SU-DHL-6 (cell line): Measurements from ENCODE around the gene CCDC120.

Source experiments
- H2AFZ ChIP-seq: fragments of 200-600 bp; sonication (generic); 2 replicates; pipeline ENCODE4 v1.6.1; 2014; ENCODE audit warnings: low read depth, mild to moderate bottlenecking, moderate library complexity, mixed read lengths, antibody characterized with exemption, low read length; ENCODE audit not compliant: severe bottlenecking
- H3F3A ChIP-seq: fragments of 200-600 bp; shearing (Covaris generic); 2 replicates; pipeline ENCODE4 v1.6.0; 2016; ENCODE audit warnings: antibody characterized with exemption, mild to moderate bottlenecking; ENCODE audit not compliant: insufficient read depth
- H3K27ac ChIP-seq: fragments of 200-600 bp; sonication (generic); 2 replicates; pipeline ENCODE4 v1.5.1; 2016; ENCODE audit warnings: low read depth, mild to moderate bottlenecking, low read length, moderate library complexity, mixed read lengths
- H3K27me3 ChIP-seq: fragments of 200-600 bp; sonication (generic), shearing (Covaris generic); 2 replicates; pipeline ENCODE4 v1.6.0; 2014; ENCODE audit warnings: mild to moderate bottlenecking, low read length
- H3K36me3 ChIP-seq: fragments of 200-600 bp; sonication (generic); 2 replicates; pipeline ENCODE4 v1.6.1; 2014; ENCODE audit warnings: mild to moderate bottlenecking, low read length, mixed read lengths
- H3K4me2 ChIP-seq: fragments of 300-600, 200-600 bp; shearing (Covaris generic), sonication (generic); 2 replicates; pipeline ENCODE4 v1.6.0; 2014; ENCODE audit warnings: low read length, low read depth, mild to moderate bottlenecking; ENCODE audit not compliant: poor library complexity, severe bottlenecking
- H3K4me3 ChIP-seq: fragments of 200-600 bp; sonication (generic); 2 replicates; pipeline ENCODE4 v1.5.1; 2014; ENCODE audit warnings: antibody characterized with exemption, low read length, mild to moderate bottlenecking, mixed read lengths; ENCODE audit not compliant: insufficient read depth, poor library complexity, severe bottlenecking
- H3K79me2 ChIP-seq: fragments of 200-600 bp; sonication (generic); 2 replicates; pipeline ENCODE4 v1.6.1; 2014; ENCODE audit warnings: mild to moderate bottlenecking, low read length, moderate library complexity; ENCODE audit not compliant: insufficient read depth
- H3K9ac ChIP-seq: fragments of 200-600 bp; sonication (generic); 2 replicates; pipeline ENCODE4 v1.7.0; 2014; ENCODE audit warnings: mild to moderate bottlenecking, low read length
- H3K9me2 ChIP-seq: fragments of 200-600 bp; sonication (generic); replicated peaks from 2 replicates; pipeline ENCODE4 v1.6.1; 2014; ENCODE audit warnings: low read length; ENCODE audit not compliant: insufficient read depth
- H3K9me3 ChIP-seq: fragments of 200-600 bp; sonication (generic); 2 replicates; pipeline ENCODE4 v1.6.1; 2014; ENCODE audit warnings: low read length, mixed read lengths; ENCODE audit not compliant: insufficient read depth
- H4K20me1 ChIP-seq: fragments of 200-600 bp; sonication (generic); 2 replicates; pipeline ENCODE4 v1.6.1; 2014; ENCODE audit warnings: low read depth, mild to moderate bottlenecking, antibody characterized with exemption, low read length, moderate library complexity, mixed read lengths
- EZH2phosphoT487 ChIP-seq: fragments of 200-600 bp; sonication (generic), shearing (Covaris generic); conservative IDR thresholded peaks from 2 replicates; pipeline ENCODE4 v1.6.1; 2018; ENCODE audit warnings: mild to moderate bottlenecking, antibody characterized with exemption, low read length, moderate library complexity, mixed read lengths
- TF ChIP-seq, protein P1 (sequence below): fragments of 200-600 bp; sonication (generic); IDR thresholded peaks from one replicate; pipeline ENCODE4 v1.5.1; 2017; ENCODE audit warnings: antibody characterized with exemption, mild to moderate bottlenecking, low read length, moderate library complexity; ENCODE audit not compliant: insufficient read depth, poor library complexity, severe bottlenecking

CCDC120 gene

DNA sequence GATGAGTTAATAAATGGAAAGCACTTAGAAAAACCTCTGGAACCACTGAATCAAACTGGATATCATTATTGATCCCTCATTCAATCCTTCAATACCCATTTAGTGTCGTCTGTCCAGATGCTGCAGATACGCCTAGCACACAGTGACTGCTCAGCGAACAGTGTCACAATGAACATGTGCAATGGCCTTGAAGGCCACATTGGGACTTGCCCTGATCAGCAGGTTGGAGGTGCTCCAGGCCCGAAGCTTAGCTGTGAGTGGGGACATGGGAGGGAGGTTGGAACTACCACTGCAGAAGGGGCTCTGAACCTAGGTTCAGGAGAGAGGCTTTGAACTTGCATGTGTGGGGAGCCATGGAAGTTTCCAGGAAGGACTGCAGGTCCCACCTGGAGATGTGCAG, 47.5 kb downstream of the CCDC120 start:
- H3K79me2 ChIP-seq: no peaks in the 10 kb centered on the region
- no peak overlapping the region for H3K9ac ChIP-seq
- TF ChIP-seq EZH2phosphoT487: no peak
- TF ChIP-seq, protein P1, sequence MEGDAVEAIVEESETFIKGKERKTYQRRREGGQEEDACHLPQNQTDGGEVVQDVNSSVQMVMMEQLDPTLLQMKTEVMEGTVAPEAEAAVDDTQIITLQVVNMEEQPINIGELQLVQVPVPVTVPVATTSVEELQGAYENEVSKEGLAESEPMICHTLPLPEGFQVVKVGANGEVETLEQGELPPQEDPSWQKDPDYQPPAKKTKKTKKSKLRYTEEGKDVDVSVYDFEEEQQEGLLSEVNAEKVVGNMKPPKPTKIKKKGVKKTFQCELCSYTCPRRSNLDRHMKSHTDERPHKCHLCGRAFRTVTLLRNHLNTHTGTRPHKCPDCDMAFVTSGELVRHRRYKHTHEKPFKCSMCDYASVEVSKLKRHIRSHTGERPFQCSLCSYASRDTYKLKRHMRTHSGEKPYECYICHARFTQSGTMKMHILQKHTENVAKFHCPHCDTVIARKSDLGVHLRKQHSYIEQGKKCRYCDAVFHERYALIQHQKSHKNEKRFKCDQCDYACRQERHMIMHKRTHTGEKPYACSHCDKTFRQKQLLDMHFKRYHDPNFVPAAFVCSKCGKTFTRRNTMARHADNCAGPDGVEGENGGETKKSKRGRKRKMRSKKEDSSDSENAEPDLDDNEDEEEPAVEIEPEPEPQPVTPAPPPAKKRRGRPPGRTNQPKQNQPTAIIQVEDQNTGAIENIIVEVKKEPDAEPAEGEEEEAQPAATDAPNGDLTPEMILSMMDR: no peak
- H3K4me2 ChIP-seq: no peak overlapping the region
- H3F3A ChIP-seq: no peaks in the 10 kb centered on the region
- no peaks in the 10 kb centered on the region for H3K36me3 ChIP-seq
- H3K9me3 ChIP-seq: no peaks in the 10 kb centered on the region
- H4K20me1 ChIP-seq: no peaks in the 10 kb centered on the region
- no peaks in the 10 kb centered on the region for H3K9me2 ChIP-seq
- no peak overlapping the region for H2AFZ ChIP-seq
- no peak overlapping the region for H3K4me3 ChIP-seq
- no peak overlapping the region for H3K27ac ChIP-seq
- no peaks in the 10 kb centered on the region for H3K27me3 ChIP-seq

DNA sequence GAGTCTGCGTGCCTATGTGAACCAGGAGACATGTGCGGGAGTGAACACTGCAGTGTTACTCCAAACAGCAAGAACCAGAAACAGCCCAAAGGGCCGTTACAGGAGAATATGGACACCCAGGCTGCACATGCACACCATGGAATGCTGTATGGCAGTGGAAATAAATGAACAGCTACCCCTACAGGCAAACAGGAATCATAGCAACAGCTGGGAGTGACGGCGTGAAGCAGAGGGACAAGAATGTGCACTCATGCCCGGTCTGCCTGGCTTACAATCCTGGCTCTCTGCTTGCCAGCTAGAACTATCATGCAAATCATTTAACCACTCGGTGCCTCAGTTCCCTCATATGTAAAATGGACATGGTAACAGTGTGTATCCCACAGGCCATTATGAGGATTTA, 48.1 kb downstream of the CCDC120 start:
- Histone ChIP-seq H3K79me2 (no peaks in the 10 kb centered on the region), H3K4me3 (no peak overlapping the region), H3K36me3 (no peaks in the 10 kb centered on the region), H2AFZ (no peak overlapping the region), H3K9me2 (no peaks in the 10 kb centered on the region), H3K9me3 (no peaks in the 10 kb centered on the region), H3K27me3 (no peaks in the 10 kb centered on the region), H4K20me1 (no peaks in the 10 kb centered on the region), H3K9ac (no peak overlapping the region), H3K27ac (no peak overlapping the region), H3K4me2 (no peak overlapping the region), H3F3A (no peaks in the 10 kb centered on the region)
- TF ChIP-seq EZH2phosphoT487: no peak
- TF ChIP-seq, protein P1: no peak

DNA sequence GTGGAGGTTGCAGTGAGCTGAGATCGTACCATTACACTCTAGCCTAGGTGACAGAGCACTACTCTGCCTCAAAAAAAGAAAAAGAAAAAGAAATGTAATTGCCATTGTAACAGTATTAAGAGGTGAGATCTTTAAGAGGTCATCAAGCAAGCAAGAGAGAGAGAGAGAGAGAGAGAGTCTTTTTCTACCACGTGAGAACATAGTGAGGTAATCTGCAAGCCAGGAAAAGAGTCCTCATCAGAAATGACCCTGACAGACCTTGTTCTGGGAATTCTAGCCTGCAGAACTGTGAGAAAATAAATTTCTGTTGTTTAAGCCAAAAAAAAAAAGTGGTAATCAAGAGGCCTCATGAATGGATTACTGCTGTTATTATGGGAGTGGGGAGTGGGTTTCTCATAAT, 49.8 kb downstream of the CCDC120 start:
- TF ChIP-seq EZH2phosphoT487: no peak
- TF ChIP-seq, protein P1: no peak
- no peaks in the 10 kb centered on the region for H3F3A ChIP-seq
- H3K9me3 ChIP-seq: no peaks in the 10 kb centered on the region
- no peaks in the 10 kb centered on the region for H3K27me3 ChIP-seq
- no peak overlapping the region for H3K9ac ChIP-seq
- H3K4me2 ChIP-seq: no peak overlapping the region
- H3K36me3 ChIP-seq: no peaks in the 10 kb centered on the region
- no peak overlapping the region for H2AFZ ChIP-seq
- no peaks in the 10 kb centered on the region for H4K20me1 ChIP-seq
- H3K79me2 ChIP-seq: no peaks in the 10 kb centered on the region
- H3K9me2 ChIP-seq: no peaks in the 10 kb centered on the region
- H3K27ac ChIP-seq: no peak overlapping the region
- H3K4me3 ChIP-seq: no peak overlapping the region
